ENCODE measurements around the gene AGR3.

AGR3 gene

DNA sequence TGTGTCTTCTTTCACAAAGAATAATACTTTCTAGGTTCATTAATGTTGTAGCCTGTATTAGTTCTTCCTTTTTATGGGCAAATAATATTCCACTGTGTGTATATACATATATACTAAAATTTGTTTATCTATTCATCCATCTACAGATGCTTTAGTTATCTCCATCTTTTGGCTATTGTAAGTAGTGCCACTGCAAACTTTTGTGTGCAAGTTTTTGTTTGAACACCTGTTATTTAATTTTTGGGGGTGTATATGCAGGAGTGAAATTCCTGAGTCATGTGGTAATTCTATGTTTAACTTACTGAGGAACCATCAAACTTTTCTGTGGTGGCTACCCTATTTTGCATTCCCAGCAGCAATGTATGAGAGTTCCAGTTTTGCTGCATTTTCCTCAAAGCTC is 37.7 kb upstream of the AGR3 start:
- DNase-seq (ENCODE audit: insufficient read length, low spot score) (no peak), FAIRE-seq (no peak)
- TF ChIP-seq POU2F2 (IDR thresholded peaks at IDR 0.05; ENCODE audit: low read depth, low read length) = no peak
- no peak for TF ChIP-seq POLR2A (IDR thresholded peaks at IDR 0.05; ENCODE audit: low read depth, low read length)
- no peak for TF ChIP-seq POLR2AphosphoS5 (IDR thresholded peaks at IDR 0.05; ENCODE audit: low read depth, low read length)
- TF ChIP-seq TAF1 (IDR thresholded peaks at IDR 0.05; ENCODE audit: low read depth, low read length) = no peak
- TF ChIP-seq SPI1 (IDR thresholded peaks at IDR 0.05; ENCODE audit: low read depth, low read length) = no peak
- TF ChIP-seq PAX5 (IDR thresholded peaks at IDR 0.05; ENCODE audit: insufficient read depth, low read length, severe bottlenecking) = no peak

DNA sequence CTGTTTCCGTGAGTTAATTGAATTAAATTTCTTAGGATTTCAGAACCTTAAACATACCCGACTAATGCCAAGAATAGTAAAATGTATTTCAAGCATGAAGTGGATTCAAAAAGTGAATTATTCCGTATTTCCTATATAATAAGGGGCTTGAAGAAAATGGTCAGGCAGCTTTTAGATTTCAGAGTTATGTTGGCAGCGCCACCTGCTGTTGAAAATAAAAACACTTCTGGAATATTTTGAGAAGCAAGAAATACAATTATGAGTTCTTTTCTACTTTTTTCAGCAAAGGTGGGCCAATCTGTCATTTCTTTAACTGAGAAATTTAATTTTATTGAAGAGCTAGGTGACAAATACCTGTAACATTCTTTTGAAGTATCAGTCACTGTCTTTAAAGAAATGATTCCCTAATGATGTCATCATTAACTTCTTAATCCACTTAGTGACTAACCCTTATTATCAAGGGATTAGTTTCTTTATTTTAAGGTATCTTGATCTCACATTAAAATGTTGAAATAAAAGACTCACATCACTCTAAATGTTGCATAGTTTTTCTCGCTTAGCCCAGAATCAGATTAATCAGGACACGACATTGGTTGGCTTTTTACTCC is 36.6 kb upstream of the AGR3 start:
- FAIRE-seq = no peak
- no peak for TF ChIP-seq POU2F2 (IDR thresholded peaks at IDR 0.05; ENCODE audit: low read depth, low read length)
- TF ChIP-seq TAF1 (IDR thresholded peaks at IDR 0.05; ENCODE audit: low read depth, low read length) = no peak
- TF ChIP-seq POLR2AphosphoS5 (IDR thresholded peaks at IDR 0.05; ENCODE audit: low read depth, low read length) = no peak
- TF ChIP-seq PAX5 (IDR thresholded peaks at IDR 0.05; ENCODE audit: insufficient read depth, low read length, severe bottlenecking) = no peak
- TF ChIP-seq SPI1 (IDR thresholded peaks at IDR 0.05; ENCODE audit: low read depth, low read length) = no peak
- no peak for TF ChIP-seq POLR2A (IDR thresholded peaks at IDR 0.05; ENCODE audit: low read depth, low read length)
- no peak for DNase-seq (ENCODE audit: insufficient read length, low spot score)

DNA sequence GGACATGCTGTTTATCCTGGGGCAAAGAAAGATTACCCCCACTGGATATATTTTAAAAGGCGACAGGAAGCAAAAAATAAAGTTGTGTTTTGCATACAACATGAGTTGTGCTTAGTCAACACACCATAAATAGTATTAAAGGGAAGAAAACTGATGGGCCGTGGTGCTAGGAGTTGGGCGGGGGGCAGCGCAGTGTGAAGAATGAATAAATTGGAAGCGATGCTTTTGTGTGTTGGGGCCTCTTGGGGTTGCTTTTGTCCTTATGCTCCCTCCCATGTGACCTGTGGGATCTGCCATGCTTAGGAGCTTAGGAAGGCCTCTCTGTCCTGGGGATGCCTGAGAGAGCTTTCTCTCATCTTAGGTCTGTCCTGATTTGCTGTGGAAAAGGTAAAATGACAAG is 35.0 kb upstream of the AGR3 start:
- TF ChIP-seq SPI1 (IDR thresholded peaks at IDR 0.05; ENCODE audit: low read depth, low read length) = no peak
- TF ChIP-seq TAF1 (IDR thresholded peaks at IDR 0.05; ENCODE audit: low read depth, low read length) = no peak
- TF ChIP-seq POLR2A (IDR thresholded peaks at IDR 0.05; ENCODE audit: low read depth, low read length) = no peak
- TF ChIP-seq POU2F2 (IDR thresholded peaks at IDR 0.05; ENCODE audit: low read depth, low read length) = no peak
- DNase-seq (ENCODE audit: insufficient read length, low spot score) (no peak), FAIRE-seq (no peak)

DNA sequence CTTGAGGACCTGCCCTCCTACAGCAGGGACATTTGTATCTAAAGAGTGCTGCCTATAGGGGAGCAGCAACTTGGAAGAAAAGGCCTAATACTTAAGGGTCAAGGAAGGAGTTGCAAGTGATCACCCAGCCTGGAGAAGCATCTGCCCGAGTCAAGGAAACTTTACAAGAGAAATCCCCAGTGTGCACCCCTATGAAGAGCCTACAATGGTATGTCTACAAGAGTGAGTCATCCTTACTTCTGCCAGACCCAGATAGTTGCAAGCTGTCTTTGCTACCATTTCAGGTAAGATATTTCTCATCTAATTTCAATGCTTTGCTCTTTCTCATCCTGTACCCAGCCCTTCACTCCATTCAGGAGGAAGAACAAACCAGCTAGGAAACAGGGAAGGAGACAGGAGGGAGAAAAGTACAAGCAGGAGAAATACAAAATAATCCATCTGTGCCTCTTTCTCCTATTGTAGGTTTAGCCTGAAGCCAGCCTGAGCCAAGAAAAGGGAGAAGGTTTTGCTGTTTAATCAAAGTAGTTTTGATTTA is 34.4 kb upstream of the AGR3 start:
- no peak for FAIRE-seq
- TF ChIP-seq POLR2A (IDR thresholded peaks at IDR 0.05; ENCODE audit: low read depth, low read length) (no peak), POLR2AphosphoS5 (IDR thresholded peaks at IDR 0.05; ENCODE audit: low read depth, low read length) (no peak), SPI1 (IDR thresholded peaks at IDR 0.05; ENCODE audit: low read depth, low read length) (no peak)

DNA sequence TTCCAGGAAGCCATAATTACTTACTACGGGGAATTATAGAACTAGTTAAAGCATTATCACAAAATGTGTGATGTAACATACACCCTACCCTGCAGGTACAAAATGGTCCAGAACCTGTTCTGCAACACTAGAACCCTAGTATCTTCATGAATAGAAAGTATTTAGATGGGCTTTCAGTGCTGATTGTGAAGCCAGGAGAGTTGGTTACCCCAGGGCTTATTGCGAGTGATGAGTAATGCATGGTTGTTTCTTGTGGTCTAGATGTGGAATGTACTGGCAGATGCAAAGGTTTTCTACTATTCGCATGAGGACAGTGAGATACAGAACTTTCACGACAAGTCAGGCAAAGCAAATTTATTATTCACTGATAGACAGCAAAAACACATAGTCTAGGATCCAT is 33.6 kb upstream of the AGR3 start:
- DNase-seq (ENCODE audit: insufficient read length, low spot score) = no peak
- no peak for TF ChIP-seq TAF1 (IDR thresholded peaks at IDR 0.05; ENCODE audit: low read depth, low read length)
- no peak for FAIRE-seq

More for the DNA sequence above, 34.4 kb upstream of the AGR3 start:
- no peak for DNase-seq (ENCODE audit: insufficient read length, low spot score)

DNA sequence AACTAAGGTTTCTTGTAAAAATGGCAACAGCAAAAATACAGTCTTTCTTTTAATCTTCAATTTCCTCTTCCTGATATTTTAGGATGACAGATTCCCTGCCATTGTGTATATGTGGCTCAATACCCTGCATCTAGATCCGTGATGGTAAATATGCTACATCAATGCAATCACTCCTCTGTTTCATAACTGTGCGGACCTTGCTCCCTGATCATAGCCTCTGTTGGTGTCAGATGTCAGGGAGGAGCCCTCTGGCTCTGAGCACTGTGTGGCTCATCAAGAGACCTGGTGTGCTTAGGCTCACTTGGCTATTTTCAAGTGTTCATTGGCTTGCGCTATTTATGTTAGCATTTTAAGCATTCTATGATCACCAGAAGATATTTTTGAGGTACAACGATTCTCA is 33.0 kb upstream of the AGR3 start:
- no peak for FAIRE-seq
- TF ChIP-seq POLR2AphosphoS5 (IDR thresholded peaks at IDR 0.05; ENCODE audit: low read depth, low read length) = no peak
- TF ChIP-seq PAX5 (IDR thresholded peaks at IDR 0.05; ENCODE audit: insufficient read depth, low read length, severe bottlenecking) = no peak
- TF ChIP-seq TAF1 (IDR thresholded peaks at IDR 0.05; ENCODE audit: low read depth, low read length) = no peak
- no peak for TF ChIP-seq POU2F2 (IDR thresholded peaks at IDR 0.05; ENCODE audit: low read depth, low read length)
- TF ChIP-seq POLR2A (IDR thresholded peaks at IDR 0.05; ENCODE audit: low read depth, low read length) = no peak
- no peak for TF ChIP-seq SPI1 (IDR thresholded peaks at IDR 0.05; ENCODE audit: low read depth, low read length)
- no peak for DNase-seq (ENCODE audit: insufficient read length, low spot score)

DNA sequence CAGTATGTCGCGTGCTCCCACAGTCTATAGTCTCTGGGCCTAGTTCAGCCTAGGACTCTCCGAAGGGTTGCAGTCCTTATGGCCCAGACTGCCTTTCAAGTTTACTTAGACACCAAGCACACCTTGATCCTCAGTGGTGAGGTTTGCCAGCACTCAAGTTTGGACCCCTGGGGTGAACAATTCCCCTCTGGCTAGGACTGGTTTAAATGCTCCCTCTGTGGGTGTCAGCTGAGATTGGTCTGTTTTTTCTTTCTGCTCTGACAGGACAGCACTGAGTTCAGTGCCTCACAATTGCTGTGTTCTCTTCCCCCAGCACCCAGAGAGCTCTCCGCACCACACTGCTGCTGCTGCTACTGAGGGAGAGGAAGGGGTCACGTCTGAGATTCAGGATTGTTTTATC is 31.9 kb upstream of the AGR3 start:
- FAIRE-seq = no peak
- DNase-seq (ENCODE audit: insufficient read length, low spot score) = no peak
- TF ChIP-seq TAF1 (IDR thresholded peaks at IDR 0.05; ENCODE audit: low read depth, low read length) (no peak), POU2F2 (IDR thresholded peaks at IDR 0.05; ENCODE audit: low read depth, low read length) (no peak), SPI1 (IDR thresholded peaks at IDR 0.05; ENCODE audit: low read depth, low read length) (no peak), PAX5 (IDR thresholded peaks at IDR 0.05; ENCODE audit: insufficient read depth, low read length, severe bottlenecking) (no peak), POLR2A (IDR thresholded peaks at IDR 0.05; ENCODE audit: low read depth, low read length) (no peak), POLR2AphosphoS5 (IDR thresholded peaks at IDR 0.05; ENCODE audit: low read depth, low read length) (no peak)

DNA sequence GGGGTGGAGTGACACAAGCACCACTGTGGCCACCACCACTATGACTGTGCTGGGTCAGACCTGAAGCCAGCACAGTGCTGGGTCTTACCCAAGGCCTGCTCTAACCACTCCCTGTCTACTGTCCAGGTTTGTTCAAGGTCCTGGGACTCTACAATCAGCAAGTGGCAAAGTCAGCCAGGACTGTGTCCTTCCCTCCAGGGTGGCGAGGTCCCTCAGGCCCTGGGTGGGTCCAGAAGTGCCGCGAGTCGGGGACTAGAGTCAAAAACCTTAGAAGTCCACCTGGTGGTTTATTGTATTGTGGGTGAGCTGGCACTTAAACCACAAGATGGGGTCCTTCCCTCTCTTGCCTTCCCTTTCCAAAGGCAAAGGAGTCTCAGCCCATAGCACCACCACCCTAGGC is 30.8 kb upstream of the AGR3 start:
- DNase-seq (ENCODE audit: insufficient read length, low spot score) (no peak), FAIRE-seq (no peak)
- no peak for TF ChIP-seq POLR2A (IDR thresholded peaks at IDR 0.05; ENCODE audit: low read depth, low read length)

DNA sequence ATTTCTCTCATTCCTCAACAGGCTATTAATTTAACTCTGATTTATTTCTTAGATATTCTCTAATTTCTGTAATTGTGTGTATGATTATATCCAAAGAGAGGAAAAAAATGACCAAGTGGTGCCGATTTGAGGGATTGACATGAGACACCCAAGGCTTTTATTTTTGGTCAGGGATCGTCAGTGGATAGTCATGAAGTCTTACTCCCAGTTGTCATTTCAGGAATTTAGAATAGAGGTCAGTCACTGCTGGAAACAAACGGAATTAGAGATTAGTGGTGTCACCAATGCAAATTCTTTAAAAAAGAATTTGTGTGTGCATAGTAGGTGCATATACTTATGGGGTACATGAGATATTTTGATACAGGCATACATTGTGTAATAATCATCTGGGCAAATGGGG is 26.8 kb upstream of the AGR3 start:
- FAIRE-seq = no peak
- TF ChIP-seq POU2F2 (IDR thresholded peaks at IDR 0.05; ENCODE audit: low read depth, low read length) = no peak
- TF ChIP-seq POLR2A (IDR thresholded peaks at IDR 0.05; ENCODE audit: low read depth, low read length) = no peak
- no peak for TF ChIP-seq SPI1 (IDR thresholded peaks at IDR 0.05; ENCODE audit: low read depth, low read length)
- TF ChIP-seq PAX5 (IDR thresholded peaks at IDR 0.05; ENCODE audit: insufficient read depth, low read length, severe bottlenecking) = no peak
- TF ChIP-seq POLR2AphosphoS5 (IDR thresholded peaks at IDR 0.05; ENCODE audit: low read depth, low read length) = no peak
- no peak for TF ChIP-seq TAF1 (IDR thresholded peaks at IDR 0.05; ENCODE audit: low read depth, low read length)
- DNase-seq (ENCODE audit: insufficient read length, low spot score) = no peak

DNA sequence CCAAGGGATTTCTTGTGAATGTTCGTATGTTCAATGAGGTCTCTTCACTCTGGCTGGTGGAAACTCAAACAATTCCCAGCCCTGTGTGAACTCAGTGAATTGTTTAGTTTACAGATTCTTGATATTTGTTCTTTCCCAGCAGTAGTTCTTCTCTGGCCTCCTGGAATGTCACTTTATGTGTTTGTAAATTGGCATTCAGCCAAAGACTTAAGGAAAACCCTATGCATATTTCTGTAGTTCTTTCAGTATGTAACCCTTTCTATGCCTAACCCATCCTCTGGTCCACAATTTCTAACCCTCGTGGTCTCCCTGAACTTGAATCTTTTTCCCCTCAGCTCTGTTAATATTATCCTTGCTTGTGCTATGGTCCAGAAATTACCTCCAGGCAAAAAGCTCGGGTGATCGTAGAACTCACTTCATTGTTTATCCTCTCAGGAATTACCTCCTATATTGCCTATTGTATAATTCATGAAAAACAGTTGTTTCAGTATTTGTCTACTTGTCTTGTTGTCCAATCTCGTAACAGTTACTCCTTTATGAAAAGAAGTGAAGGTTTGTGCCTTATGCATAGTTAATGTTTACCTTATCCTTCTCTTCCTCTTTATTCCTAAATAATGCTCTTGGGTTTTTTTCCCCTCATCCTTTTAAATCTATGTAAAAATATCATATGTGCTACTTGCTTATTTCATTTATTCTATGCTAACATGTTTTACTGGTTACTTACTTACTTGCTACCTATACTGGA is 23.7 kb upstream of the AGR3 start:
- no peak for TF ChIP-seq POLR2AphosphoS5 (IDR thresholded peaks at IDR 0.05; ENCODE audit: low read depth, low read length)
- TF ChIP-seq SPI1 (IDR thresholded peaks at IDR 0.05; ENCODE audit: low read depth, low read length) = no peak
- no peak for TF ChIP-seq POLR2A (IDR thresholded peaks at IDR 0.05; ENCODE audit: low read depth, low read length)
- no peak for TF ChIP-seq PAX5 (IDR thresholded peaks at IDR 0.05; ENCODE audit: insufficient read depth, low read length, severe bottlenecking)
- TF ChIP-seq TAF1 (IDR thresholded peaks at IDR 0.05; ENCODE audit: low read depth, low read length) = no peak
- no peak for TF ChIP-seq POU2F2 (IDR thresholded peaks at IDR 0.05; ENCODE audit: low read depth, low read length)
- FAIRE-seq (no peak), DNase-seq (ENCODE audit: insufficient read length, low spot score) (no peak)
